Measurements from ENCODE around the gene ZC3H13. TPM values are rescaled to one million over a fixed set of nuclear protein-coding genes. Genes with fewer than 3 reads are reported as not detected.

Gene ZC3H13
- total RNA-seq, 2 experiments from 2014 or later, result 38.9 to 42.0 TPM

DNA sequence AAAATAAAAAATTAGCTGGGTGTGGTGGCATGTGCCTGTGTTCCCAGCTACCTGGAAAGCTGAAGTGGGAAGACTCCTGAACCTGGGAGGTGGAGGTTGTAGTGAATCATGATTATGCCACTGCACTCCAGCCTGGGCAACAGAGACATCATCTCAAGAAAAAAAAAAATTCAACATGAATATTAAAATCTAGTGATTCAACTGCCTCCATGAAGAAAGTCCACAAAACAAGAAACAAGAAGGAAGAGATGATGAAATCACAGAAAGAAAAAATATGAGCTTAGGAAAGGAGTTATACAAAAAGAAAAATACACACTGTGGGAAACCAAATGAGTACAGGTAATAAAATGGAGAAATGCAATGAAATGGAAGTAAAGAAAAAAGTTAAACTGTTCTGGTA is 101.4 kb downstream of the ZC3H13 start:
- ChIA-PET POLR2A (no interaction called here), CTCF (no interaction called here)
- H3K9me3 Mint-ChIP-seq (ENCODE audit: insufficient read depth), result no peaks in the 10 kb centered on the region
- H3K4me3 Mint-ChIP-seq, result no peak overlapping the region
- H3K27ac Mint-ChIP-seq, result no peak overlapping the region
- H3K36me3 Mint-ChIP-seq (ENCODE audit: low read depth), result peaks cover 14% of the 10 kb centered on the region
- H3K27me3 Mint-ChIP-seq (ENCODE audit: low read depth), result no peaks in the 10 kb centered on the region
- ATAC-seq (no peak), DNase-seq (no peak)
- no peaks in the 10 kb centered on the region for H3K4me1 Mint-ChIP-seq (ENCODE audit: low read depth)

DNA sequence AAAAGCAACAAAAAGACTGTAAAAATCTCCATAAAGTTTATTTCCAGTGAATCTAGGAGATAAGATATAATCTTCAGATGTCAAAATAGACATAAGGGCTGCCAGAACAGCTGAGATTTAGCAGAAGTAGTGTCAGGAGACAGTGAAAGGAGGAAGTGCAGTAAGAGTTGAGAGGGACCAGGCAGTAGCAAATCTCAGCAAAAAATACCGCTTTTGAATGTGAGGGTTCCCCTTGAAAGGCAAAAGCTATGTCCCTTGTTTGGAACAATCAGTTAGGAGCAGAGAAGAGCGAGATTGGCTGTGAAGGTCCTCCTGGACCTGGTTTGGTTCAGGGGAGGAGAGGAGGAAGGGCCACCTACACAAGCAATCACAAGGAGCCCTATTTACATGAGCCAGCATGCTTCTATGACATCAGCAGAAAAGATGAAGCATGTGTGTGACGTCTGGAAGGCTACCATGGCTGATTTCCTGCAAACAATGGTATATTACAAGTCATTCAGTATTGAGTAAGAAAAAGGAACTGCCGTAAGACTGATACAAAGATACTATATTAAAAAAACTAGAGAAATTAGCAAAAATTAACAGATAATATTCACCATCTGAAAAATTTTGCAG is 102.1 kb downstream of the ZC3H13 start:
- H3K27me3 Mint-ChIP-seq (ENCODE audit: low read depth), result no peaks in the 10 kb centered on the region
- H3K4me1 Mint-ChIP-seq (ENCODE audit: low read depth), result no peaks in the 10 kb centered on the region
- peaks cover 8% of the 10 kb centered on the region for H3K36me3 Mint-ChIP-seq (ENCODE audit: low read depth)
- DNase-seq, result no peak
- ChIA-PET POLR2A (no interaction called here), CTCF (no interaction called here)
- H3K9me3 Mint-ChIP-seq (ENCODE audit: insufficient read depth), result no peaks in the 10 kb centered on the region
- H3K4me3 Mint-ChIP-seq, result no peak overlapping the region
- H3K27ac Mint-ChIP-seq, result no peak overlapping the region
- no peak for ATAC-seq

GRCh38 chr13:45949161-45949560 is 103.4 kb downstream of the ZC3H13 start:
- Mint-ChIP-seq H3K36me3 (ENCODE audit: low read depth) (peaks cover 3% of the 10 kb centered on the region), H3K4me1 (ENCODE audit: low read depth) (no peaks in the 10 kb centered on the region), H3K4me3 (no peak overlapping the region), H3K27me3 (ENCODE audit: low read depth) (no peaks in the 10 kb centered on the region), H3K27ac (no peak overlapping the region), H3K9me3 (ENCODE audit: insufficient read depth) (no peaks in the 10 kb centered on the region)
- CTCF ChIA-PET, result no interaction called here
- DNase-seq (no peak), ATAC-seq (no peak)
- POLR2A ChIA-PET, result no interaction called here

DNA sequence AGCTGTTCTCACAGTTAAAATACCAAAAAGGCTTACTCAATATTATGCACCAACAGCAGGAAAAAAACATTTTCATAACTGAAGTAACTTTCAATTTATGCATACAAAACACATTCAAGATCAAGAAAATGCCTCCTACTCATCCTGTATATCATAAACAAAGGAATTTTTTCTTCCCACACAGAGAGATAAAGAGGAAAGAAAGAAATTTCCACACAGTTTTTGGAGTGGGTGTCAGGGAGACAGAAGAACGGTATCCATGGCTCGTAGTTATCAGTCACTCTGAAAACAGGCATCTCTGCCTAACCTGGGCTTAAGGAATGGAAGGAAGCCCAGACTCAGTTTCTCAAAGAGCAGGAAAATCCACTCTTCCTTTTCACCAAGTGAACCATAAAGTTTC is 108.6 kb downstream of the ZC3H13 start:
- H3K4me1 Mint-ChIP-seq (ENCODE audit: low read depth), result no peaks in the 10 kb centered on the region
- DNase-seq, result no peak
- H3K4me3 Mint-ChIP-seq, result no peak overlapping the region
- peaks cover 8% of the 10 kb centered on the region for H3K27me3 Mint-ChIP-seq (ENCODE audit: low read depth)
- H3K27ac Mint-ChIP-seq, result no peak overlapping the region
- ChIA-PET POLR2A (no interaction called here), CTCF (interaction anchor here (1.3 kb wide), 1 partner anchor 9 kb away, joined by 3 read pairs; no protein-coding TSS in a partner anchor)
- no peaks in the 10 kb centered on the region for H3K9me3 Mint-ChIP-seq (ENCODE audit: insufficient read depth)
- no peak for ATAC-seq
- H3K36me3 Mint-ChIP-seq (ENCODE audit: low read depth), result no peaks in the 10 kb centered on the region

- Mint-ChIP-seq H3K4me3 (no peak overlapping the region), H3K36me3 (ENCODE audit: low read depth) (no peaks in the 10 kb centered on the region), H3K4me1 (ENCODE audit: low read depth) (no peaks in the 10 kb centered on the region), H3K27me3 (ENCODE audit: low read depth) (peaks cover 8% of the 10 kb centered on the region), H3K27ac (no peak overlapping the region), H3K9me3 (ENCODE audit: insufficient read depth) (no peaks in the 10 kb centered on the region)
- DNase-seq (no peak), ATAC-seq (no peak)
- POLR2A ChIA-PET, result no interaction called here
- CTCF ChIA-PET, result interaction anchor here (1.3 kb wide), 1 partner anchor 10 kb away, joined by 3 read pairs; no protein-coding TSS in a partner anchor
Observed at GRCh38 chr13:45943120-45943519, 109.4 kb downstream of the ZC3H13 start.

GRCh38 chr13:45941261-45941660 is 111.3 kb downstream of the ZC3H13 start:
- no peaks in the 10 kb centered on the region for H3K4me1 Mint-ChIP-seq (ENCODE audit: low read depth)
- ChIA-PET POLR2A (no interaction called here), CTCF (no interaction called here)
- H3K27ac Mint-ChIP-seq, result no peak overlapping the region
- ATAC-seq (no peak), DNase-seq (no peak)
- no peaks in the 10 kb centered on the region for H3K36me3 Mint-ChIP-seq (ENCODE audit: low read depth)
- H3K27me3 Mint-ChIP-seq (ENCODE audit: low read depth), result peaks cover 8% of the 10 kb centered on the region
- no peaks in the 10 kb centered on the region for H3K9me3 Mint-ChIP-seq (ENCODE audit: insufficient read depth)
- H3K4me3 Mint-ChIP-seq, result no peak overlapping the region

DNA sequence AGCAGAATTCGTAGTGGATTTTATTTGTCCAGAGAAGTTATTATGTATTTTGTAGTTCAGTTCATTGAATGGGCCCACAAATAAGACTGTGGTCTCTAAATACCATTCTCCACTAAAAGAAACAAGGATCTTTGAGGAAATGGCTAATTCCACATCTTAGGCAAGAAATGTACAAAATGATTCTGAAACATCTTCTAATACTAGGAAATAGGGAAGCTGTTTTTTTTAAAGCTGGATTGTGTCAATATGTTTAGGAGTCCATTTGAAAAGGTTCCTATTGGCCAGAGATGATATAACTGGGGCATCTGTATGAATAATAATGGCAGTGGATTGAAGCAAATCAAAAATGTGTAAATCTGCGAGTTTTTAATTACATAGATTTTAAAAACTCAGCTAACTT is 112.5 kb downstream of the ZC3H13 start:
- H3K36me3 Mint-ChIP-seq (ENCODE audit: low read depth), result no peaks in the 10 kb centered on the region
- POLR2A ChIA-PET, result interaction anchor here (0.6 kb wide), 1 partner anchor 201 kb away, joined by 3 read pairs; no protein-coding TSS in a partner anchor
- ATAC-seq (no peak), DNase-seq (no peak)
- H3K4me3 Mint-ChIP-seq, result no peak overlapping the region
- no peak overlapping the region for H3K27ac Mint-ChIP-seq
- CTCF ChIA-PET, result no interaction called here
- no peaks in the 10 kb centered on the region for H3K4me1 Mint-ChIP-seq (ENCODE audit: low read depth)
- peaks cover 8% of the 10 kb centered on the region for H3K27me3 Mint-ChIP-seq (ENCODE audit: low read depth)
- H3K9me3 Mint-ChIP-seq (ENCODE audit: insufficient read depth), result no peaks in the 10 kb centered on the region

GRCh38 chr13:45936621-45937020 is 115.9 kb downstream of the ZC3H13 start:
- no peak for DNase-seq
- Mint-ChIP-seq H3K36me3 (ENCODE audit: low read depth) (no peaks in the 10 kb centered on the region), H3K9me3 (ENCODE audit: insufficient read depth) (no peaks in the 10 kb centered on the region), H3K27ac (no peak overlapping the region), H3K27me3 (ENCODE audit: low read depth) (peaks cover 3% of the 10 kb centered on the region), H3K4me3 (no peak overlapping the region), H3K4me1 (ENCODE audit: low read depth) (no peaks in the 10 kb centered on the region)
- POLR2A ChIA-PET, result no interaction called here
- CTCF ChIA-PET, result no interaction called here
- ATAC-seq, result no peak

DNA sequence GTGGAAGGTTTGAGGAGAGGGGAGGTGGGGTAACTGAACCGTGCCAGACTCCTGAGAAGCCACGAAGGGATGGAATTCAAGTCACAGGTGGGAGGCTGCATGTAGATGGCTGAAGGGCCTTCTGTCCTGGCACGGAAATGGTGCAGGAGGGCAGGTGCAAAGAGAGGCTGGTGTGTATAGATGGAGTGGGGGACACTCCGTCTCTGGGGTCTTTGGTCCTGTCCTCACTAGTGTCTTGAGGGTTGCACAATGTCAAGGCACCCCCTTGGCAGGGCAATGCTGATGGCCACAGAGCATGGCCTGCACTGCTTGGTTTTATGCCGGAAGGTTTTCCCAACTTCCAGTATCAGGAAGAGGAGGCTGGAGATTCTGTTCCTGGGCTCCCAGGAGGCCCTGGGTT is 118.3 kb downstream of the ZC3H13 start:
- H3K4me3 Mint-ChIP-seq, result no peak overlapping the region
- ATAC-seq (no peak), DNase-seq (no peak)
- H3K27me3 Mint-ChIP-seq (ENCODE audit: low read depth), result peaks cover 3% of the 10 kb centered on the region
- no peak overlapping the region for H3K27ac Mint-ChIP-seq
- ChIA-PET POLR2A (no interaction called here), CTCF (no interaction called here)
- no peaks in the 10 kb centered on the region for H3K4me1 Mint-ChIP-seq (ENCODE audit: low read depth)
- no peaks in the 10 kb centered on the region for H3K36me3 Mint-ChIP-seq (ENCODE audit: low read depth)
- H3K9me3 Mint-ChIP-seq (ENCODE audit: insufficient read depth), result no peaks in the 10 kb centered on the region

DNA sequence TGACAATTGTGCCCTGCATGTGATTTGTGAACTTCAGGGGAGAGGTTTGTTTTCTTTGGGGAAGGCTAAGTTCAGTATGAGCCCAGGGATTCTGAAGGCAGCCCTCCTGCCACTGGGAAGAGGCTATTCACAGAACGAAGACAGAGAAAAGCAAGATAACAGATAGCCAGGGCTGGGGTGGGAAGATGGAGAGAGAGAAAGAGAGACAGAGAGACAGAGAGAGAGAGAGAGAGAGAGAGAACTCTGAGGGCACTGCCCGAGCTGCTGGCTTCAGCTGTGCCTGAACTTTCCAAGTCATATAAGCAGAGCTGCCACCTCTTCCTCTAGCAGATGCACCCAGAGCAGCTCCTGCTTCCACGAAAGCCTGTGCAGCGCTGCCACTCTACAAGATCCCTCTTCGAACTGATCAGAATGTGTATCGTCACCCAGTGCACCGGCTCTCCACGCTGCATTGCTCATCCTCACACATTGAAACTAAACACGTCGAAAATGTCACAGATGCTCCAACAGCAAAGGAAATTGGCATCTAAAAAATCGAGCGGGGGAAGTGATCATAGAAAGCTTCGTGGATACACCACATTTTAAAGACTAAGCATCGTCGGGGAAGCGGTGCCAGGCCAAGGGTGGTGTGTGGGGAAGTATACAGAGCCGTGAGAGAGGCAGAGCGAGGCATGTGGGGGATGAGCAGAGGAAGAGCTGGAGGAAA is 119.2 kb downstream of the ZC3H13 start:
- Mint-ChIP-seq H3K27me3 (ENCODE audit: low read depth) (peaks cover 3% of the 10 kb centered on the region), H3K9me3 (ENCODE audit: insufficient read depth) (no peaks in the 10 kb centered on the region), H3K27ac (no peak overlapping the region), H3K4me3 (no peak overlapping the region), H3K4me1 (ENCODE audit: low read depth) (no peaks in the 10 kb centered on the region), H3K36me3 (ENCODE audit: low read depth) (no peaks in the 10 kb centered on the region)
- POLR2A ChIA-PET, result no interaction called here
- no peak for DNase-seq
- no peak for ATAC-seq
- CTCF ChIA-PET, result no interaction called here

DNA sequence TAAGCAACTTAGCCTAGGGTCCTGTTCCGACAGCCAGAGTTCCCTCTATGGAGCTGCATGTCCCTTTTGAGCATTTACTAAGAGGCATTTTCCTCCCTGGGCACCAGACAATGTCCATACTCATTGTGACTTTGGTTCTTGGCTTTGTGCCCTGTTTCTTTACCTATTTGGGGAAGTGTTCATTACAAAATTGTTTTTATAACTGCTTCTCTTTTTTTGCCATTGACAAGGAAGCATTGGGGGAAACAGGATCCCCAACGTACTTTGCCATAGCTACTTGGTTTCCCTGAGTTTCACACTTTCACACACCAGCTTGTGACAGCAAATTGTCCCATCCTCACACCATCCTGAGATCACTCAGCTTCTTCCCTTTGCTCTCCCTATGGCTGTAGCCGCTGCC is 119.9 kb downstream of the ZC3H13 start:
- no peak overlapping the region for H3K27ac Mint-ChIP-seq
- CTCF ChIA-PET, result no interaction called here
- H3K36me3 Mint-ChIP-seq (ENCODE audit: low read depth), result no peaks in the 10 kb centered on the region
- peaks cover 3% of the 10 kb centered on the region for H3K27me3 Mint-ChIP-seq (ENCODE audit: low read depth)
- POLR2A ChIA-PET, result no interaction called here
- no peaks in the 10 kb centered on the region for H3K9me3 Mint-ChIP-seq (ENCODE audit: insufficient read depth)
- DNase-seq, result no peak
- ATAC-seq, result no peak
- H3K4me1 Mint-ChIP-seq (ENCODE audit: low read depth), result no peaks in the 10 kb centered on the region
- H3K4me3 Mint-ChIP-seq, result no peak overlapping the region

DNA sequence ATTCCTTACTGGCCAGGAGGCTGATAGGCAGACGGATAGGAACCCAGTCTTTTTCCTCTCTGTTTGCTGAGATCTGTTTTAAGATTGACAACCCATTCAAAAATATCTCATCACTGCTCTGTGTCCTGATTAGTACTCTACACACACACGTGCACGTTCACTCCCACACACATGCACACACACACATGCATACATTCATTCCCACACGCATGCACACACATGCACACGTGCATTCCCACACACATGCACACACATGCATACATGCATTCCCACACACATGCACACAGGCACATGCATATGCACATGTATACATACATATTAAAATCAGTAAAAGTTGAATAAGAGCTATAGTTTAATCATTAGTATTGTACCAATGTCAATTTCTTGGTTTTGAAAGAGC is 120.4 kb downstream of the ZC3H13 start:
- no peak overlapping the region for H3K27ac Mint-ChIP-seq
- no peak for DNase-seq
- H3K36me3 Mint-ChIP-seq (ENCODE audit: low read depth), result no peaks in the 10 kb centered on the region
- ChIA-PET CTCF (no interaction called here), POLR2A (no interaction called here)
- H3K4me3 Mint-ChIP-seq, result no peak overlapping the region
- H3K27me3 Mint-ChIP-seq (ENCODE audit: low read depth), result peaks cover 3% of the 10 kb centered on the region
- no peaks in the 10 kb centered on the region for H3K4me1 Mint-ChIP-seq (ENCODE audit: low read depth)
- no peaks in the 10 kb centered on the region for H3K9me3 Mint-ChIP-seq (ENCODE audit: insufficient read depth)
- no peak for ATAC-seq

- Mint-ChIP-seq H3K27me3 (ENCODE audit: low read depth) (peaks cover 3% of the 10 kb centered on the region), H3K9me3 (ENCODE audit: insufficient read depth) (no peaks in the 10 kb centered on the region), H3K36me3 (ENCODE audit: low read depth) (no peaks in the 10 kb centered on the region), H3K4me1 (ENCODE audit: low read depth) (no peaks in the 10 kb centered on the region), H3K4me3 (no peak overlapping the region), H3K27ac (no peak overlapping the region)
- POLR2A ChIA-PET, result no interaction called here
- ATAC-seq, result no peak
- CTCF ChIA-PET, result no interaction called here
- DNase-seq, result no peak
Observed at GRCh38 chr13:45931211-45931610, 121.3 kb downstream of the ZC3H13 start.
